HG02571 (cell line): ENCODE data around the gene SMG6.

Source experiments
- ATAC-seq: cut with Tn5 transposase; IDR thresholded peaks from one replicate; pipeline ENCODE4 v1.9.1; 2021; ENCODE audit warnings: mild to moderate bottlenecking, moderate library complexity; ENCODE audit not compliant: unreplicated experiment

SMG6 gene

GRCh38 chr17:2084766-2085647 is 218.6 kb downstream of the SMG6 start:
- no peak for ATAC-seq

- no peak for ATAC-seq
These were observed 219.4 kb downstream of the SMG6 start for GRCh38 chr17:2084036-2084765.

GRCh38 chr17:2083613-2084035 is 220.0 kb downstream of the SMG6 start:
- no peak for ATAC-seq

- ATAC-seq = no peak
These were observed 221.4 kb downstream of the SMG6 start for GRCh38 chr17:2082003-2082781.

GRCh38 chr17:2081564-2081963 is 222.0 kb downstream of the SMG6 start:
- ATAC-seq = no peak

- ATAC-seq = no peak
These were observed 226.5 kb downstream of the SMG6 start for GRCh38 chr17:2077040-2077439.

GRCh38 chr17:2076087-2076984 is 227.2 kb downstream of the SMG6 start:
- ATAC-seq = no peak

- ATAC-seq = no peak
These were observed 228.1 kb downstream of the SMG6 start for GRCh38 chr17:2075336-2076086.

GRCh38 chr17:2074919-2075318 is 228.7 kb downstream of the SMG6 start:
- no peak for ATAC-seq

GRCh38 chr17:2071455-2072281 is 231.9 kb downstream of the SMG6 start:
- no peak for ATAC-seq

- ATAC-seq = no peak
These were observed 232.6 kb downstream of the SMG6 start for GRCh38 chr17:2071024-2071385.

GRCh38 chr17:2070241-2071023 is 233.2 kb downstream of the SMG6 start:
- ATAC-seq = peak; percentile 75

- no peak for ATAC-seq
These were observed 235.0 kb downstream of the SMG6 start for GRCh38 chr17:2068519-2069051.

GRCh38 chr17:2068031-2068518 is 235.5 kb downstream of the SMG6 start:
- ATAC-seq = no peak

- ATAC-seq = no peak
These were observed 236.0 kb downstream of the SMG6 start for GRCh38 chr17:2067608-2068024.

- no peak for ATAC-seq
These were observed 236.5 kb downstream of the SMG6 start for GRCh38 chr17:2067048-2067561.

- no peak for ATAC-seq
These were observed 237.6 kb downstream of the SMG6 start for GRCh38 chr17:2065949-2066400.
